Measurements from ENCODE around the gene PRMT7.
A peak's percentile ranks its signal among the peaks of the same experiment; 100 is the strongest.

PRMT7 gene

GRCh38 chr16:68379472-68380347 lies 68.9 kb downstream of the PRMT7 start:
- Histone ChIP-seq H3K27ac (ENCODE audit: low read depth, low read length) (no peak overlapping the region), H3K4me3 (ENCODE audit: low read depth in 1 of 2, low read length in 2 of 2) (no peak overlapping the region), H3K36me3 (ENCODE audit: control insufficient read depth in 1 of 2, insufficient read depth in 2 of 2, low read length in 2 of 2) (peaks cover 7 to 33% of the 10 kb centered on the region in 2 donors), H3K27me3 (ENCODE audit: control insufficient read depth in 1 of 2, insufficient read depth in 2 of 2, low read length in 2 of 2) (no peaks in the 10 kb centered on the region), H3K4me1 (ENCODE audit: control insufficient read depth in 1 of 2, insufficient read depth in 2 of 2, low read length in 2 of 2) (peaks cover 48 to 60% of the 10 kb centered on the region in 2 donors), H3K9me3 (ENCODE audit: control insufficient read depth in 1 of 2, low read length in 2 of 2) (no peaks in the 10 kb centered on the region), H3K9ac (ENCODE audit: low read depth in 1 of 2, low read length in 2 of 2) (no peak overlapping the region)

GRCh38 chr16:68380348-68380670 lies 69.5 kb downstream of the PRMT7 start:
- no peaks in the 10 kb centered on the region for H3K9me3 ChIP-seq (ENCODE audit: control insufficient read depth in 1 of 2, low read length in 2 of 2)
- H3K27me3 ChIP-seq (ENCODE audit: control insufficient read depth in 1 of 2, insufficient read depth in 2 of 2, low read length in 2 of 2), result no peaks in the 10 kb centered on the region
- H3K36me3 ChIP-seq (ENCODE audit: control insufficient read depth in 1 of 2, insufficient read depth in 2 of 2, low read length in 2 of 2), result peaks cover 7 to 33% of the 10 kb centered on the region in 2 donors
- no peak overlapping the region for H3K4me3 ChIP-seq (ENCODE audit: low read depth in 1 of 2, low read length in 2 of 2)
- H3K9ac ChIP-seq (ENCODE audit: low read depth in 1 of 2, low read length in 2 of 2), result no peak overlapping the region
- H3K27ac ChIP-seq (ENCODE audit: low read depth, low read length), result no peak overlapping the region
- peaks cover 51 to 62% of the 10 kb centered on the region in 2 donors for H3K4me1 ChIP-seq (ENCODE audit: control insufficient read depth in 1 of 2, insufficient read depth in 2 of 2, low read length in 2 of 2)

GRCh38 chr16:68380676-68381362 lies 70.0 kb downstream of the PRMT7 start:
- H3K9me3 ChIP-seq (ENCODE audit: control insufficient read depth in 1 of 2, low read length in 2 of 2), result no peaks in the 10 kb centered on the region
- peaks cover 7 to 33% of the 10 kb centered on the region in 2 donors for H3K36me3 ChIP-seq (ENCODE audit: control insufficient read depth in 1 of 2, insufficient read depth in 2 of 2, low read length in 2 of 2)
- no peak overlapping the region for H3K27ac ChIP-seq (ENCODE audit: low read depth, low read length)
- peaks cover 51 to 63% of the 10 kb centered on the region in 2 donors for H3K4me1 ChIP-seq (ENCODE audit: control insufficient read depth in 1 of 2, insufficient read depth in 2 of 2, low read length in 2 of 2)
- no peaks in the 10 kb centered on the region for H3K27me3 ChIP-seq (ENCODE audit: control insufficient read depth in 1 of 2, insufficient read depth in 2 of 2, low read length in 2 of 2)
- H3K9ac ChIP-seq (ENCODE audit: low read depth in 1 of 2, low read length in 2 of 2), result no peak overlapping the region
- H3K4me3 ChIP-seq (ENCODE audit: low read depth in 1 of 2, low read length in 2 of 2), result no peak overlapping the region

- H3K27ac ChIP-seq (ENCODE audit: low read depth, low read length), result no peak overlapping the region
- H3K9me3 ChIP-seq (ENCODE audit: control insufficient read depth in 1 of 2, low read length in 2 of 2), result no peaks in the 10 kb centered on the region
- H3K4me3 ChIP-seq (ENCODE audit: low read depth in 1 of 2, low read length in 2 of 2), result peak overlapping the region in 1 of 2 donors; percentile 17
- no peaks in the 10 kb centered on the region for H3K27me3 ChIP-seq (ENCODE audit: control insufficient read depth in 1 of 2, insufficient read depth in 2 of 2, low read length in 2 of 2)
- peaks cover 51 to 63% of the 10 kb centered on the region in 2 donors for H3K4me1 ChIP-seq (ENCODE audit: control insufficient read depth in 1 of 2, insufficient read depth in 2 of 2, low read length in 2 of 2)
- peak overlapping the region in 1 of 2 donors; percentile 10 for H3K9ac ChIP-seq (ENCODE audit: low read depth in 1 of 2, low read length in 2 of 2)
- peaks cover 7 to 33% of the 10 kb centered on the region in 2 donors for H3K36me3 ChIP-seq (ENCODE audit: control insufficient read depth in 1 of 2, insufficient read depth in 2 of 2, low read length in 2 of 2)
These were observed 70.5 kb downstream of the PRMT7 start for GRCh38 chr16:68381363-68381724.

- Histone ChIP-seq H3K9ac (ENCODE audit: low read depth in 1 of 2, low read length in 2 of 2) (peak overlapping the region; percentile 34 to 49), H3K27ac (ENCODE audit: low read depth, low read length) (no peak overlapping the region), H3K36me3 (ENCODE audit: control insufficient read depth in 1 of 2, insufficient read depth in 2 of 2, low read length in 2 of 2) (peaks cover 7 to 33% of the 10 kb centered on the region in 2 donors), H3K9me3 (ENCODE audit: control insufficient read depth in 1 of 2, low read length in 2 of 2) (no peaks in the 10 kb centered on the region), H3K4me3 (ENCODE audit: low read depth in 1 of 2, low read length in 2 of 2) (peak overlapping the region; percentile 17 to 38), H3K4me1 (ENCODE audit: control insufficient read depth in 1 of 2, insufficient read depth in 2 of 2, low read length in 2 of 2) (peaks cover 51 to 63% of the 10 kb centered on the region in 2 donors), H3K27me3 (ENCODE audit: control insufficient read depth in 1 of 2, insufficient read depth in 2 of 2, low read length in 2 of 2) (no peaks in the 10 kb centered on the region)
These were observed 71.5 kb downstream of the PRMT7 start for GRCh38 chr16:68382296-68382718.

- Histone ChIP-seq H3K27ac (ENCODE audit: low read depth, low read length) (peak overlapping the region; percentile 17), H3K4me1 (ENCODE audit: control insufficient read depth in 1 of 2, insufficient read depth in 2 of 2, low read length in 2 of 2) (peaks cover 63 to 68% of the 10 kb centered on the region in 2 donors), H3K9me3 (ENCODE audit: control insufficient read depth in 1 of 2, low read length in 2 of 2) (no peaks in the 10 kb centered on the region), H3K4me3 (ENCODE audit: low read depth in 1 of 2, low read length in 2 of 2) (peak overlapping the region; percentile 61 to 67), H3K36me3 (ENCODE audit: control insufficient read depth in 1 of 2, insufficient read depth in 2 of 2, low read length in 2 of 2) (peaks cover 4 to 28% of the 10 kb centered on the region in 2 donors), H3K27me3 (ENCODE audit: control insufficient read depth in 1 of 2, insufficient read depth in 2 of 2, low read length in 2 of 2) (no peaks in the 10 kb centered on the region), H3K9ac (ENCODE audit: low read depth in 1 of 2, low read length in 2 of 2) (peak overlapping the region; percentile 70 to 72)
These were observed 73.0 kb downstream of the PRMT7 start for GRCh38 chr16:68383858-68384257.

GRCh38 chr16:68384288-68385161 lies 73.7 kb downstream of the PRMT7 start:
- Histone ChIP-seq H3K36me3 (ENCODE audit: control insufficient read depth in 1 of 2, insufficient read depth in 2 of 2, low read length in 2 of 2) (peaks cover 4 to 21% of the 10 kb centered on the region in 2 donors), H3K9me3 (ENCODE audit: control insufficient read depth in 1 of 2, low read length in 2 of 2) (no peaks in the 10 kb centered on the region), H3K9ac (ENCODE audit: low read depth in 1 of 2, low read length in 2 of 2) (peak overlapping the region; percentile 70 to 72), H3K27me3 (ENCODE audit: control insufficient read depth in 1 of 2, insufficient read depth in 2 of 2, low read length in 2 of 2) (no peaks in the 10 kb centered on the region), H3K27ac (ENCODE audit: low read depth, low read length) (peak overlapping the region; percentile 17), H3K4me1 (ENCODE audit: control insufficient read depth in 1 of 2, insufficient read depth in 2 of 2, low read length in 2 of 2) (peaks cover 63 to 64% of the 10 kb centered on the region in 2 donors), H3K4me3 (ENCODE audit: low read depth in 1 of 2, low read length in 2 of 2) (peak overlapping the region; percentile 61 to 67)

- Histone ChIP-seq H3K4me1 (ENCODE audit: control insufficient read depth in 1 of 2, insufficient read depth in 2 of 2, low read length in 2 of 2) (peaks cover 55 to 56% of the 10 kb centered on the region in 2 donors), H3K27ac (ENCODE audit: low read depth, low read length) (peak overlapping the region; percentile 1), H3K9me3 (ENCODE audit: control insufficient read depth in 1 of 2, low read length in 2 of 2) (no peaks in the 10 kb centered on the region), H3K27me3 (ENCODE audit: control insufficient read depth in 1 of 2, insufficient read depth in 2 of 2, low read length in 2 of 2) (no peaks in the 10 kb centered on the region), H3K4me3 (ENCODE audit: low read depth in 1 of 2, low read length in 2 of 2) (peak overlapping the region; percentile 61 to 67), H3K36me3 (ENCODE audit: control insufficient read depth in 1 of 2, insufficient read depth in 2 of 2, low read length in 2 of 2) (peaks cover 4 to 15% of the 10 kb centered on the region in 2 donors), H3K9ac (ENCODE audit: low read depth in 1 of 2, low read length in 2 of 2) (peak overlapping the region; percentile 70 to 72)
These were observed 74.6 kb downstream of the PRMT7 start for GRCh38 chr16:68385371-68385770.

GRCh38 chr16:68386628-68387027 lies 75.8 kb downstream of the PRMT7 start:
- no peaks in the 10 kb centered on the region for H3K9me3 ChIP-seq (ENCODE audit: control insufficient read depth in 1 of 2, low read length in 2 of 2)
- peaks cover 43 to 48% of the 10 kb centered on the region in 2 donors for H3K4me1 ChIP-seq (ENCODE audit: control insufficient read depth in 1 of 2, insufficient read depth in 2 of 2, low read length in 2 of 2)
- H3K9ac ChIP-seq (ENCODE audit: low read depth in 1 of 2, low read length in 2 of 2), result peak overlapping the region; percentile 81 to 92
- H3K4me3 ChIP-seq (ENCODE audit: low read depth in 1 of 2, low read length in 2 of 2), result peak overlapping the region; percentile 61 to 67
- peak overlapping the region; percentile 95 for H3K27ac ChIP-seq (ENCODE audit: low read depth, low read length)
- H3K36me3 ChIP-seq (ENCODE audit: control insufficient read depth in 1 of 2, insufficient read depth in 2 of 2, low read length in 2 of 2), result peaks cover 0 to 2% of the 10 kb centered on the region in 2 donors
- H3K27me3 ChIP-seq (ENCODE audit: control insufficient read depth in 1 of 2, insufficient read depth in 2 of 2, low read length in 2 of 2), result no peaks in the 10 kb centered on the region
